RKO (cell line): ENCODE measurements around the gene ATP8B1.
"Not testable (repeated sequence)": the region's sequence is repeated elsewhere in the genome, so short reads cannot be mapped to it uniquely, and the experiment has no call there.

Experiments
- DNase-seq: peaks from one replicate; pipeline ENCODE4 v3.0.0-alpha.2; 2016; ENCODE audit warnings: low spot score

ATP8B1 gene

DNA sequence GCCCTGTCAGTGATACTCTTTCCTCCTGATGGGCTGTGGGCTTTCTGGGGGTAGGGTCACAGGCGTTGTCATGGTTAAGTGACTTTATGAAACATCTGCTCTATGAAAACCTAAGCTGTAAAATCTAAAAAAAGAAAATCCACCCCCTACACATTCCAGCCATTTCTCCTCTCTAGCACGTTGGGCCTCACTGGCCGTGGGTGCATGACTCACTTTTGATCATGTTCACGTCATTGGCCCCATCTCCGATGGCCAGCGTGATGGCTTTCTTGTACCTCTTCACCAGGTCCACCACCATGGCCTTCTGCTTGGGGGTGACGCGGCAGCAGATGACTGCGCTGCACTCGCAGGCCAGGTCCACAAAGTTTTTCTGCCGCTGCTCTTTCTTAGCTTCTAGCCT is 142.2 kb downstream of the ATP8B1 start:
- no peak for DNase-seq

DNA sequence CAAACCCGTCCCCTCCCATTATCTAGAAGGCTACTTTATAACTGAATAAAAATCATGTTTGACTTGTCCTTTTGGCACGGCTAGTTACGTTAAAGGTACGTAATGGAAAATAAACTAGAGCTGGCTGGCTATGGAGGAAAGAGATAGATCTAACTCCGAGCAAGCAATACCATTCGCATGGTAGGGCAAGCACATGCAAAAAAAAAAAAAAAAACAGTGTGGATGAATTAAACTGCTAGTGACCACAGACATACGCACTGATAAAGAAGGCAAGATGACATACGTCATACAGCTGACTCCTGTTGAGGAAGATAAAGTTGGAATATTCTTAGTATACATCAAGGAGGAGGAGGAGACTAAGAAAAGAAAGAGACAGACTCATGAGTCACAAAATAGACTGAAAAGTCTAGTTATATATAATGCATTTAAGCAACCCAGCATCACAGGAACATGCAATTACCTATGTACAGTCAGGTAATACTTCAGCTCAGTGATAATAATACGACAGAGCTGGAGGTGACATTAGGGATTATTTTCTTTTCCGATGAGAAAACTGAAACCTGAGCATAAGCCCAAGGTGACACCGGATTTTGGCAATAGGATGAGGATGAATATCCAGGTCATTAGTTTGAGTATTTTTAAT is 143.5 kb downstream of the ATP8B1 start:
- no peak for DNase-seq

DNA sequence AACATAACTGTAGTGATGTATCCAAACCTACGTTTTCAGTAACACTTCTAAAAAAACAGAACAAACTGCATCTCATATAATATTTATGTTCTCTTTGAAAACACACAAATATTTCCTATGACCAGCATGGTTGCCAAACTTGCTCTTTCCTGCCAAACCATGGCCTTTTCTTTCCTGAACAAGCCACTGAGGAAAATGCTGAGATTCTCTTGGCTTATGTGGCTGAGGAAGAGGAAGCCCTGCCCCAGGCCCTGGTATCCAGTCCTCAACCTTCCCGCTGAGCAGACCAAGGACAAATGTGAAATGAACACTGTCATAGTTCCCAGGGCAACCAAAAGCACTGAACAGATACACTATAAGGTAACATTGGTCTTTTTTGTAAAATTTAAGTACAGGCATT is 145.6 kb downstream of the ATP8B1 start:
- DNase-seq = no peak

DNA sequence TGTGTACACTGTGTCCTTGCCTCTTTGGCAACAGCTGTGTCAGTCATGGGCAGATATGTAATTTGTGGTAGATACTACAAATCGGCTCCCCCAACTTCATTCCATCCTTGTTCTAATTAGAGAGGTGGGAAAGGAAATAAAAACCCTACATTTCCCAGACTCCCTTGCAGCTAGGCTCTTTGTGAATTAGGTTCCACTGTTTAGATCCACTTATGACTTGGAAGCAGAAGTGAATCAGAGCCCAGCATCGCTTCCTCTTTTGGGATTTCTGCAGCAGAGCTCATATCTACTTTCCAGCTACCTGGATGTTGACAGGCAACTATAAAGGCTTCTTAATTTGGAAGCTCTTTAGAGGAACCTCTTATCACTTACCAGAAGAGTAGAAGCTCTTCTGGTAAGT is 147.4 kb downstream of the ATP8B1 start:
- no peak for DNase-seq

DNA sequence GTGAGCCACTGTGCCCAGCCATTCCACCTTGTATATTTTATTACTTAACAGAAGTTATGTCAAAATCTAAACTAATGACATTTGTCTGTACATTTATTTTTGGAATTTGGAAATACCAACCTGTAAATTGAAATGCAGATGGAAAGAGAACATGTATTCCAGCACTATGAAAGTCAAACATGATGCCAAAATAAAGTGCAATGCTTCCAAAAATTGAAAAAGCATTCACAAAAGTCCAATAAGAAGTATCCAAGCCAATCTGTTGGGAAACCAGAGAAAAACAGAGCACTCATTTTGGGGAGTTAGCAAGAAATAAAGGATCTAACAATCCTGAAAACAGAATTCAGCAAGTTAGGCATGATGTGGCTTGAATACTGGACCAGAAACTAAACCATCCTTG is 151.2 kb downstream of the ATP8B1 start:
- DNase-seq = no peak

DNA sequence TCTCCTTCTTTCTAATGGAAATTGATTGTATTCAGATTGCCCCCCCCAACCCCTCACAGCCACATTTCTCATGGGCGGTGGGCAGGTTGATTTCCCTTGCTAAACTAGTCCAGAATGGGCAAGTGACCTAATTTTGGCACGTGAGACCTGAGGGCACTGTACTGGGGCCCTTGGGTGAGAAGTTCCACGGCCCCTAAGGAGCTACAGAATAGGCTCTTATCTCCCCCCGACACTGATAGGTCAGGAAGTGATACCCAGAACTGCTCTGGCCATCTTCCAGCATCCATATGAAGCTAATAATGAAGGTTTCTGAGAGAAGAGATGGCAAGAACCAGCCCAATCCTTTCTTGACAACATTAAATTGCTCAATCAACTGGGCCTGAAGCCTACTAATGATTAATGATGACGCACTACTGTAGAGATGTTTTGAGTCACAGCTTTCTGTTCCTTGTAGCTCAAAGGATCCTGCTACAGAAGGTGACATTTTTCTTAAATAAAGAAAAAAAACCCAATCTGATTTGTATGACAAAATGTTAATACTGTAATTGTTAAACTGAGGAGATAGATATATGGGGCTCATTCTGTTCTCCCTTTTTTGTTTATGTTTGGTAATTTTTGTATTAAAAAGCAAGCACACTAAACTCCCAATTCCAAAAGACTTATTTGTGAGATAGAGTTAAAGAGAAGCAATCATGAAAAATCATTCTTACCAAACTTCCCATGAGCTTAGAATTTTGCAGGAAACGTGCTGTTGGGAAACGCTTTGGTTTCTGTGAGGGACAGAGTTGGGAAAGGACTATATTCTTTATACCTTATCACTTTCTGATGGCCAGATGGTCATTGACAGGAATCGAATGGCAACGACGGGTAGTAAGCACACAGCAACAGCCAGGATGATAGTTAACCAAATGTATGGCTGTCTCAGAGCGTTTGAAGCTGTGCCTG is 153.3 kb downstream of the ATP8B1 start:
- DNase-seq = peak; percentile 80

DNA sequence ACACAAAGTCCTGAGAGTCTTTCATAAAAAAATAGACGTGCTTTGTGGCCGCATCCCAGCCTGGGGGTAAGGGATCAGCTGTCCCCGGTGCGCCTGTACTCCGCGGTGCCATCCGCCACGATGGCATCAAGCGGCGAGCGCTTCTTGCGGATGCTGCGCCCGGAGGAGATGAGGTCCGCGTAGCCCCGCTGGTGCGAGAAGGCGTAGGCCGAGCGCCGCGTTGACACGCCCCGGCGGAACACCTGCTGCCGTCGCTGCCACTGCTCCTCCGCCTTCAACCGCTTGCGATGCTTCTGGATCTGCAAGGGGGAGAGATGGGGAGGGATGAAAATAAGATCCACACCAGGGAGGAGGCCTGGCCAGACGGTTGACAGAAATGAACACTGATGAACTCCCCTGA is 154.7 kb downstream of the ATP8B1 start:
- no peak for DNase-seq

DNA sequence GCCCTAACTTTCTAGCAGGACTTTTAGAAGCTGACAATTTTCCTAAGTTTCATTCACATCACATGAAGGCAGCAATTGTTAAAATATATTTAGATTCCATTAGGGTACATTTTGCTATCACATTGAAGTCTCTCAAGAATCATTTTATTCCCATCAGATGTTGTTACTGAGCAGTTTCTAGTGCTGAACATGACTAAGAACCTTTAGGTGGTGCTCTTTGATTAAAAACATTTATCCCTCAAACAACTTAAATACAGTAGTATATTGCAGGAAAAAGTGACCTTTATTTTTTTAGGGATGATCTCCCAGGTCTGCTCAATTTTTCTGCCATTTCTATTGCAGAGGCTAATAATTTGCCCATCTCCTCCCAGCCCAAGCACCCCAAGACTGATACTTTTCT is 158.6 kb downstream of the ATP8B1 start:
- DNase-seq = no peak

DNA sequence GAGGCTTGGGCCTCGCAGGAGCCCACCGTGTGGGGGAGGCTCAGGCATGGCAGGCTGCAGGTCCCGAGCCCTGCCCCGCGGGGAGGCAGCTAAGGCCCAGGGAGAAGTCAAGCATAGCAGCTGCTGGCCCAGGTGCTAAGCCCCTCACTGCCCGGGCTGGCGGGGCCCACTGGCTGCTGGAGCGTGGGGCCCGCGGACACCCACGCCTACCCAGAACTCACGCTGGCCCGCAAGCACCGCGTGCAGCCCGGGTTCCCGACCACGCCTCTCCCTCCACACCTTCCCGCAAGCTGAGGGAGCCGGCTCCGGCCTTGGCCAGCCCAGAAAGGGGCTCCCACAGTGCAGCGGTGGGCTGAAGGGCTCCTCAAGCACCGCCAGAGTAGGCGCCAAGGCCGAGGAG is 159.4 kb downstream of the ATP8B1 start:
- not testable (repeated sequence) for DNase-seq

DNA sequence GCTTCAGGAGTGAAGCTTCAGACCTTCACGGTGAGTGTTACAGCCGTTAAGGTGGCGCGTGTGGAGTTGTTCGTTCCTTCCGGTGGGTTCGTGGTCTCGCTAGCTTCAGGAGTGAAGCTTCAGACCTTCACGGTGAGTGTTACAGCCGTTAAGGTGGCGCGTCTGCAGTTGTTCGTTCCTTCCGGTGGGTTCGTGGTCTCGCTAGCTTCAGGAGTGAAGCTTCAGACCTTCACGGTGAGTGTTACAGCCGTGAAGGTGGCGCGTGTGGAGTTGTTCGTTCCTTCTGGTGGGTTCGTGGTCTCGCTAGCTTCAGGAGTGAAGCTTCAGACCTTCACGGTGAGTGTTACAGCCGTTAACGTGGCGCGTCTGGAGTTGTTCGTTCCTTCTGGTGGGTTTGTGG is 160.7 kb downstream of the ATP8B1 start:
- not testable (repeated sequence) for DNase-seq

DNA sequence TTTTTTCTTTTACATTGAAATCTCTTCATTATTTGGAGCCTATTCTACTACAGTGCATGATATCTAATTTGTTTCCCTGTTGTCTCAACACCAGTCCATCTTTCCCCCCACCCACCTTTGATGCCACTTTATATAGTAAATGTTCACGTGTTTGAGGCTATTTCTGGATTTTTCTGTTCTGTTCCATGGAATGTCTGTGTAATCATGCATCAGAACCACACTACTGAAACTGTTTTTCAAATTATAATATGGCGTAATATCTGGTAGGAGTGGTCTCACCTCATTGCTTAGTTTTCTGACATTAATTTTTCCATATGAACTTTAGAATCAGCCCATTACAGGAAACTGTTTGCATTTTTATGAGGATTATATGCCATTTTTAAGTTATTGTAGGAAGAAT is 162.4 kb downstream of the ATP8B1 start:
- no peak for DNase-seq

DNA sequence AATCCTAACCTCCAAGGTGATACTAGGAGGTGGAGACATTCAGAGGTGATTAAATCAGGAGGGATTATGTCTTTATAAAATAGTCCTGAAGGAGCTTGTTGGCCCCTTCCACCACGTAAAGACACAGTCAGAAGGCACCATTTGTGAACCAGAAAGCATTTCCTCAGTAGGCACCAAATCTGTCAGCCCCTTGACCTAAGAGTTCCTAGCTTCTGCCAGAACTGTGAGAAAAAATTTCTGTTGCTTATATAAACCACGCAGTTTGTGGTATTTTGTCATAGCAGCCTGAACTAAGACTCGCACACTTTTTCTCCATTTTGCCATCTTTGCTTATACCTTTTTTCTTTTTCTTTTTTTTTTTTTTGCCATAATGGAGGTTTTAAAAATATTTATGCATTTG is 162.9 kb downstream of the ATP8B1 start:
- no peak for DNase-seq

DNA sequence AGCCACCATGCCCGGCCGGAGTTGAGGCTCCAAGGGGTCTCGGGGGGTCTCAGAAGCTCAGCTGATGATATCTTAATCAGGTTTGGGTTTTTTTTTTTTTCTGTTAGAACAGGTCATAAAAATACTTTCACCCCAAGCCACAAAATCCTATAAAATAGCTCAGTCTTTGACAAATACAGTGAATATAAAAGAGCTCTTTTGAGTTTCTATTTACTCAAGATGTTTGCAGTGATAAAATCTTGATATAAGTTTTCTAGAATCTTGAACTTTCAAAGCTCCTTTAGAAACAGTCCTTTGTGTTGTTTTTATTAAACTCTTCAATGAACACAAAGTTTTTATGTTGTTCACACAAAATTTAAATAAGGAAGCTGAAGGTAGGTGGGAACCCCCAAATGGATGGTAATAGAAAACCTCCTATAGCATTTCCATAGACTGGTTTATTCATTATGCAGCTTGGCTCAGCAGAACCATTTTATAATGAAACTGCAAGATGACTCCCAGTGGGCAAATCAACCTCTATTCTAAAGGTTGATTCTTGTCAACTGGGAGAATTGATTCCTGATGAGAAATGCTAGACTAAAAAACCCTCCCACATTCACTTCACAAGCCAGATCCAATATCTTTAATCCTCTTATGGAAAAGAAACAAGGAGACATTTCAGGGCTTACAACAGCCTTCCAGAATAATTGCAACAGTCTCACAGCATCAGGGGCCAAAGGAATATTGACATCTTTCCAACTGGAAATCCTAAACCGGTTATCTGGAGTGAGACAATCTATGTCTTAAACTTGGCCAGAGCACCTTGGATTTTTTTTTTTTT is 167.9 kb downstream of the ATP8B1 start:
- no peak for DNase-seq

DNA sequence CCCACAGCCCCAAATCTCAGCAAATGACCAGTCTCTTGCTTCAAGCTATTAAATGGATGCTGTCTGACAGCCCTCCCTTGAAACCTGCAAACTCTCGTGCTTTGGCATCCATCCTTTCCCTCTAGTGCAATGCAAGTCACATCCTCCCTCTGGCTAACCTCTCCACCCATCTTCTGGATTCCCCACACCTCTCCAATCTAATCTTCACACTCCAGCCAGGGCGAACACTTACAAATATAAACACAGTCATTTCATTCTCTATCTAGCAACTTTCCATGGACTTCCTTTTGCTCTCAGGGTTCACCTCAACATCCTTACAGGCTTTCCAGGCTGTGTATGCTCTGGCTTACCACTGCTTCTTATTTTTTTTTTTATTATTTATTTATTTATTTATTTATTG is 171.4 kb downstream of the ATP8B1 start:
- DNase-seq = no peak

DNA sequence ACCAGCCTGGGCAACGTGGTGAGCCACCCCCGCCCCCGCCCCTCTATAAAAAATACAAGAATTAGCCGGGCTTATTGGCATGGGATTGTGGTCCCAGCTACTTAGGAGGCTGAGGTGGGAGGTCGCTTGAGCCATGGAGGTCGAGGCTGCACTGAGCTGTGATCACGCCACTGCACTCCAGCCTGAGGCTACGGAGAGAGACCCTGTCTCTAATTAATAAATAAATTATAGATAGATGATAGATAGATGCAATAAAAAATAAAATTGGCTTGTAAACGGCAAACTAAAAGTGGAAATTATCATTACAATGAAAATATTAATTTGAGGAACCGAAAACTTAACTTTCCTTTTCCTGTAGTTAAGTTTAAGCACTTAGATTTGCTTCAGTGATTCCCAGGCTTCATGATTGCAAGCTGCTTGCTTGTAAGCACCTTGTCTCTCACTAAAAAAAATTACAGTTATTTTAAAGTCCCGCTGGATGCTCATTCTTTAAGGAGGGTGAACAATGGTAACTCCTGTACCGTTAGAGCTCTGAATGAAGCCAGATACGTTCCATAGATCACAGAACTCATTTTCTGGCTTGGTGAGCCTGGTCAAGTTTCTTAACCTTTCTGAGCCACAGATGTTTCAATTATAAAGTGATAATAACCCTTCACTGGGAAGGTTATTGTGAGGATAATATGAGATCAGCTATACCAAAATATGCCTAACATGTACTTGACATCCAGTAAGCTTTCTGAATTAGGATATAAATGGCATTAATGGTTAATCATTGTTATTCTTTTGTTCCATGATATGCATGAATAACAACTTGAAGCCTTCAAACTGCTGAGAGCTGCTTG is 172.1 kb downstream of the ATP8B1 start:
- DNase-seq = no peak

DNA sequence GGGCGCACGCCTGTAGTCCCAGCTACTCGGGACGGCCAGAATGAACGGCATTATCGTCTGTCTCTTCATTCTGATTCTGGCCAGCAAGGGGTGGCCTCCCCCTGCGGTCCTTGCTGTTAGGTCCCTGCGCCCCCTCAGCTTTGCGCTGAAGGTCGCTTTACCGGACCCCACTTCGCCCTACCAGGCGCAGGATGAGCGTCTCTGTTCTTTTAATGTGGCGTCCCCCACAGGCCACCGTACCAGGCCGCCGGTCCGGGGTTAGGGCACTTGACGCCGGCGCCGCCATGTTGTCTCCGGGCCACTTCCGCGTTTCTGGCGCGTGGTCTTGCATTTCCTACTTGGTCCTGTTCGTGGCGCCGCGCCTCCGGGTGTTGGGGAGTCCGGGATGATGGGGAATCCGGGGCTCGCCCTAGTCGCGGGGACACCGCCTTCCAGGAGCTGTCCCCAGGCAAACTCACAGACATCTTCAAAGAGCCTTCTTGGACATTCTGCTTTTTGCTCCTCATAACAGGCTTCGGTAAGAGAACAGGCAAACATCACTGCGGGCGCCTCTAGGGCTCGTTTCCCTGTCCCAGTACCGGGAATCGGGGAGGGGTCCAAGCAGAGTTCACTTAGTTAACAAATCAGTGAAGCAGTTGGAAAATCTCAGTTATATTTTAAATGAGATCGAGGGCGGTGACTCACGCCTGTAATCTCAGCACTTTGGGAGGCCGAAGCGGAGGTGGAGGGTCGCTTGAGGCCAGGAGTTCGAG is 172.9 kb downstream of the ATP8B1 start:
- peak; percentile 95 for DNase-seq

DNA sequence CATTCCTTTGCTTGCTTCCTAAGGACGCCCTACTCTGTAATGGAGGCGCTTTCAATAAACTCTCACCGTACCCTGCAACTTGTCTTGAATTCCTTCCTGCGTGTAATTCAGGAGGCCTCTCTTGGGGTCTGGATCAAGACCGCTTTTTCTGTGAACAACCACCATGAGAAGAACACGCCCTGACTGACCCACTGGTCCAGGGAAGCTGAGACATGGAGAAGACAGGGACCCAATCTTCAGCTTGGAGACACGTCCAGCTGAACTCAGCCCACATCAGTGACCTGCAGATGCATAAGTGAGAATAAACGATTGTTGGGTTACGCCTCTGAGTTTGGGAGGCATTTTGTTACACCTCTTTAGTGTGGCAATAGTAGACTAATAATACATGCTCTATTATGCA is 173.7 kb downstream of the ATP8B1 start:
- DNase-seq = no peak

DNA sequence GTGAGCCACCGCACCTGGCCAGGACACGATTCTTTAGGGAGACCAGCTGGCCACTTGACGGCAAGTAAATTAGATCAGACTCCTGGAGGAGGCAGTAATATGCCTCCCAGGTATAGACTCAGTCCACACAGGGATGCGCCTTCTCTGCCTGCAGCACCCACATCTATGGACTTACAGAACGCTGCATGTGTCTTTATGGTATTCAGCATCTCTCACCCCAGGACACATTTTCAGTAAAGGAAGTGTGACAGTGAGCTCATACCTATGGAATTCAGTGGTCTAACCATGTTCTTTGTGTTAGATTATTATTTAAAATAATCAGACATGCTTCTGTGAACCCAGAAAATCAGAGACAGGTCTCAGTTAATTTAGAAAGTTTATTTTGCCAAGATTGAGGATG is 175.6 kb downstream of the ATP8B1 start:
- DNase-seq = no peak

DNA sequence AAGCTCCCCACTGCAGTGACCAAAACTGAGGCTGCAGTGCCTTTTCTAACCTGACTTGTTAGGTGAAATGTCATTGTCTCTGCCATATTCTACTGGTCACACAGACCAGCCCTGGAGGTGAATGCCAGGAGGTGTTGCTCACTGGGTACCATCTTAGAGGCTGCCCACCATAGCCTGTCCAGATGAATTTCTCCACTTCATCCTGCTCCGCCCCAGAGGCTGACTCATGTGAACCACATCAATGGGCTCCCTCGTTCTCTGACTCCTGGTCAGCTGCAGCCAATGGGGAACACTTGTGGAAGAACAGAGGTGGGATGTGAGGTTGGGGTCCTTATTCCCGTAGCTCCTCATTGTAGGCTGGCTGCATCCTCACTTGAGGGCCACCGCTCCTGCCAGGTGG is 178.1 kb downstream of the ATP8B1 start:
- peak; percentile 30 for DNase-seq

DNA sequence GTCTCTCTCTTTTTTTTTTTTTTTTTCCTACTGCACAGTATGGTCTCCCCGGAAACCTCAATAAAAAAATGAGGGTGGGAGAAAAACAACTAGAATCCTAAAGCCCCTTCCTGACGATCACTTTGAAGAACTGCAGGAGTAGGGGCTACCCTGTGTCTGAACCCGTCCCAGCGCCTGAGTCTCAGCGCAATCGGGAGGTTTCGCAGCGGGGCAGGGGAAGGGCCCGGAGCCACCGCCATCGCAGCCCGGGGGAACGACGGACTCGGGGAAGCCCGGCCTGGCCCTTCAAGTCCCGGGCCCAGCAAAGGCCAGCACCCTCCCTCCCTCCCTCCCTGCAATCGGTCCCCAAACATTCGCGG is 181.9 kb downstream of the ATP8B1 start:
- DNase-seq = no peak

DNA sequence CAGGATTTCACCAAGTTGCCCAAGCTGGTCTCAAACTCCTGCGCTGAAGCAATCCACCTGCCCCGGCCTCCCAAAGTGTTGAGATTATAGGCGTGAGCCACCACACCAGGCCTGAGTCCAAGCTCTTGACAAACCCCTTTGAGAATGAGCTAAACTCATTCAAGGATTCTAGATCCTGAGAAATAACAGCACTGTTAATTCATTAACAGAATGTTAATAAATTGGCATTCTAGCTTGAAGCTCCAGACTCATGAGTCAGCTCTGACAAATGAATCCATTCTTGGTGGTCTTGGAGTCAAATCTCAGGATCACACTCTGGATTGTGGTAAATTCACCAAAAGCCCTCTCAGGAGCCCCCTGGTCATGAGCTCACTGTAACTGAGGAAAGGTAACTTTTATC is 183.2 kb downstream of the ATP8B1 start:
- no peak for DNase-seq
